Measurements from ENCODE around the gene NEK7.

The NEK7 gene

DNA sequence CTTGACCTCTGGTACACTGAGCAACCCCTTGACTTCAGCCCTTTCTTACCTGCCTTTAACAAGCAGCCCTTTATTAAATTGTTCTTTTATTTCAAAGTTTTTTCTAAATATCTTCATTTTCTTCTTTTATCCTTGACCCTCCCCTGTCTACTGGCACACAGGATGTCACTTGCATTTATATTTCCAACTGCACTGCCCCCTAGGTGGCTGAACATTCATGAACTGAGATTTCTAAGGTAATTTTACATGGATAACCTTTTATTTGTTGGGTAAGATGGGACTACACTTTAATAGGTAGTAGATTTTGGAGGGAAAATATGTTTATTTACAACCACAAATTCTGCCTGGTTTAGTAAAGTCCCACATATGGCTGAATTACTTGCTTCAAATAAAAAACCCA lies 193.7 kb downstream of the NEK7 start:
- H3K9ac ChIP-seq (ENCODE audit: low read depth in 1 of 2, low read length in 2 of 2), result no peak overlapping the region
- H3K9me3 ChIP-seq (ENCODE audit: control insufficient read depth in 1 of 2, low read length in 2 of 2), result no peaks in the 10 kb centered on the region
- H3K36me3 ChIP-seq (ENCODE audit: control insufficient read depth in 1 of 2, insufficient read depth in 2 of 2, low read length in 2 of 2), result no peaks in the 10 kb centered on the region
- no peaks in the 10 kb centered on the region for H3K4me1 ChIP-seq (ENCODE audit: control insufficient read depth in 1 of 2, insufficient read depth in 2 of 2, low read length in 2 of 2)
- H3K4me3 ChIP-seq (ENCODE audit: low read depth in 1 of 2, low read length in 2 of 2), result no peak overlapping the region
- H3K27ac ChIP-seq (ENCODE audit: low read depth, low read length), result no peak overlapping the region
- no peaks in the 10 kb centered on the region for H3K27me3 ChIP-seq (ENCODE audit: control insufficient read depth in 1 of 2, insufficient read depth in 2 of 2, low read length in 2 of 2)

DNA sequence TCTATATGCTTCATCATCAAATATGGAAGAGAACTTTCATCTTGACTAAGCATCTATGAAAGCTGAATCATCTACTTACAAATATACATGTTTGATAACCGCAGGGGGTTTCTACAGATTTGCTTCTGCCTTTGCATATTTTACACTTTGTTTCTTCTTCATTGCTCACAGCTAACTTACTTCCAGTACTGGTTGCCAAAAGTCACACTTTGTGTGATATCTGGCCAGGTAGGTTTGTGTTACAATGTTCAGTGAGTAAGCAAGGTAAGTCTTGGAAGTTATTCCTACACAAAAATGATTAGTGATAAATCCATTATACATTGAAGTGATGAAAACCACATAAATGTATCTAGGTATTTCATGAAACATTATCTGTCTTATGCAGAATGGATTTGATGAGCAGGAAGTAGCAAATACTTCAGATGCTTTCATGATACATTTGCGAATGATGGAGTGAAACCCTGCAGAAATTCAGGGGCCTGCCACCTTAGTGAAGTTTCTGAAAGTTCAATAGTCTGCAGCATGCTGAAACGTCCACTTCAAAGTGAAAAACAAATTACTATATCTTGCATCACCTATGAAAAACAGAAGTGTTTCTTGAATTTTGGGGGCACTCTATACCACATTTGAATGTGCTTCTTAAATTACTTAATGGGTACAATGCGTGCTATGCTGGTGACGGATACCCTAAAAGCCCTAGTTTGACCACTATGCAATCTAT lies 196.3 kb downstream of the NEK7 start:
- H3K4me3 ChIP-seq (ENCODE audit: low read depth in 1 of 2, low read length in 2 of 2), result no peak overlapping the region
- no peaks in the 10 kb centered on the region for H3K4me1 ChIP-seq (ENCODE audit: control insufficient read depth in 1 of 2, insufficient read depth in 2 of 2, low read length in 2 of 2)
- no peak overlapping the region for H3K27ac ChIP-seq (ENCODE audit: low read depth, low read length)
- no peaks in the 10 kb centered on the region for H3K9me3 ChIP-seq (ENCODE audit: control insufficient read depth in 1 of 2, low read length in 2 of 2)
- no peaks in the 10 kb centered on the region for H3K27me3 ChIP-seq (ENCODE audit: control insufficient read depth in 1 of 2, insufficient read depth in 2 of 2, low read length in 2 of 2)
- no peaks in the 10 kb centered on the region for H3K36me3 ChIP-seq (ENCODE audit: control insufficient read depth in 1 of 2, insufficient read depth in 2 of 2, low read length in 2 of 2)
- H3K9ac ChIP-seq (ENCODE audit: low read depth in 1 of 2, low read length in 2 of 2), result no peak overlapping the region

DNA sequence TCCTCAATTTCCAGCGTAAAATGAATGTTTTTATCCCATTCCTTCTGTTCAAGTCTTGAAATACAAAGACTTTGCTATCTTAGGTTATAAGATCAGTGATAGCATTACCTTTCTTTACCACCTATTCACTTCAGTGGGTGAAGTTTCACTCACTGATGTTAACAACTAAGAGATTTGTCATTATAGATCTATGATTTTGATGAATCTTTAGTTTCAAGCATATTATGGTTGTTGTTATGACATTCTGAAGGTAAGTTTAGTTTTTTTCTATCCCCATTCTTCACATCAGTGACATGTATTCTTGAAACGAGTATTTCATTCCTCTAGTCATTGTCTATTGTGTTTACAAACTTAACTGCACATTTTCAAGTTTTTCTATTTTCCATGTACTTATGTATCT lies 201.1 kb downstream of the NEK7 start:
- Histone ChIP-seq H3K4me1 (ENCODE audit: control insufficient read depth in 1 of 2, insufficient read depth in 2 of 2, low read length in 2 of 2) (no peaks in the 10 kb centered on the region), H3K27me3 (ENCODE audit: control insufficient read depth in 1 of 2, insufficient read depth in 2 of 2, low read length in 2 of 2) (no peaks in the 10 kb centered on the region), H3K9ac (ENCODE audit: low read depth in 1 of 2, low read length in 2 of 2) (no peak overlapping the region), H3K4me3 (ENCODE audit: low read depth in 1 of 2, low read length in 2 of 2) (no peak overlapping the region), H3K9me3 (ENCODE audit: control insufficient read depth in 1 of 2, low read length in 2 of 2) (no peaks in the 10 kb centered on the region), H3K27ac (ENCODE audit: low read depth, low read length) (no peak overlapping the region), H3K36me3 (ENCODE audit: control insufficient read depth in 1 of 2, insufficient read depth in 2 of 2, low read length in 2 of 2) (no peaks in the 10 kb centered on the region)

DNA sequence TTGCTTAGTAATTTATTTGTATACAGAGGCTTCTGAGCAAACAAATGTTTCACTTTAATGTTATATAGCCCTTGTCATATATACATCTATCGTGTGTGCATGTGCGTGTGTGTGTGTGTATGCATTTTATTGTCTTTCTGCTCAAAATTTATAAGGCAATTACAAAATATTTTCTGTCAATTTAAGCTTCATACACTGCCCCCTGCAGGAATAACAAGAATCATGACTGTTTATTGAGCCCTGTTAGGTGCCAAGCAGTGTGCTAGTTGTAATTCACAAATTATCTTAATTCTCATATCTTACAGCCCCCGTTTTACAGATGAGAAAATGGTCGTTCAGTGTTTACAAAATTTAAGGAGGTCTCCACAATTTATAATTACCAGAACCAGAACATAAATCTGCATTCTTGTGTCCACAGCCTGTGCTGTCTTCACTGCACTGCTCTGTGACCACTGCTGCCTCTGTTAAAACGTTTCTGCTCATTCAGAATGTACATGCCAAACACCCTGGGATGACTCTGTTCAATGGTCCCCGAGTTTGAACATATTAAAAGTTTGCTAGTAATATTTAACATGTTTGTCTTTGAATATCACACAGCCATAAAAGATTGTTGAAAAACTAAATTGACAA lies 202.3 kb downstream of the NEK7 start:
- H3K27ac ChIP-seq (ENCODE audit: low read depth, low read length), result no peak overlapping the region
- no peaks in the 10 kb centered on the region for H3K27me3 ChIP-seq (ENCODE audit: control insufficient read depth in 1 of 2, insufficient read depth in 2 of 2, low read length in 2 of 2)
- no peak overlapping the region for H3K9ac ChIP-seq (ENCODE audit: low read depth in 1 of 2, low read length in 2 of 2)
- H3K4me3 ChIP-seq (ENCODE audit: low read depth in 1 of 2, low read length in 2 of 2), result no peak overlapping the region
- no peaks in the 10 kb centered on the region for H3K36me3 ChIP-seq (ENCODE audit: control insufficient read depth in 1 of 2, insufficient read depth in 2 of 2, low read length in 2 of 2)
- no peaks in the 10 kb centered on the region for H3K9me3 ChIP-seq (ENCODE audit: control insufficient read depth in 1 of 2, low read length in 2 of 2)
- H3K4me1 ChIP-seq (ENCODE audit: control insufficient read depth in 1 of 2, insufficient read depth in 2 of 2, low read length in 2 of 2), result no peaks in the 10 kb centered on the region

DNA sequence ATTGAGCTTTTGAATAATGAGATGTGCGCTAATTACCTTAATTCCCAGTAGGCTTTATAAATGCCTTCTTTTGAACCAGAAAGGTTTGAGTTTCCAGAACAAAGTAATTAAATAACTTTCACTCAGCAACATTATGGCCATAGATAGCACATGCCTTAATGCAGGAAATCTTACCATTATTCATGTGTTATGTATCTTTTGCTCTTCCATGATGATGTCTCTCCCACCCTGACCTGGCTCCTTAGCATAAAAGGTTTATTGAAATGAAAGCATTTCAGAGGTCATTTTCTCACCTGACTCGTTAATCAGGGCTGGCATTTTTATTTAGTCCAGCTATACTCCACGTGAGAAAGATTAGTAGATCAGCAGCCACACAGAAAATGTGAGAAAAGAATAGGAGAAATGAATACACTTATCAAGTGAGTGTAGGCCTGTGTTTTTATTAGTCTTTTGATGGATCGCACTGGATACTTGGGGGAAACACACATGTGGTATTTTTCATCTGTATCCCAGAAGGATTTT lies 203.5 kb downstream of the NEK7 start:
- Histone ChIP-seq H3K9ac (ENCODE audit: low read depth in 1 of 2, low read length in 2 of 2) (no peak overlapping the region), H3K4me3 (ENCODE audit: low read depth in 1 of 2, low read length in 2 of 2) (no peak overlapping the region), H3K4me1 (ENCODE audit: control insufficient read depth in 1 of 2, insufficient read depth in 2 of 2, low read length in 2 of 2) (no peaks in the 10 kb centered on the region), H3K9me3 (ENCODE audit: control insufficient read depth in 1 of 2, low read length in 2 of 2) (no peaks in the 10 kb centered on the region), H3K27me3 (ENCODE audit: control insufficient read depth in 1 of 2, insufficient read depth in 2 of 2, low read length in 2 of 2) (no peaks in the 10 kb centered on the region), H3K36me3 (ENCODE audit: control insufficient read depth in 1 of 2, insufficient read depth in 2 of 2, low read length in 2 of 2) (no peaks in the 10 kb centered on the region), H3K27ac (ENCODE audit: low read depth, low read length) (no peak overlapping the region)

DNA sequence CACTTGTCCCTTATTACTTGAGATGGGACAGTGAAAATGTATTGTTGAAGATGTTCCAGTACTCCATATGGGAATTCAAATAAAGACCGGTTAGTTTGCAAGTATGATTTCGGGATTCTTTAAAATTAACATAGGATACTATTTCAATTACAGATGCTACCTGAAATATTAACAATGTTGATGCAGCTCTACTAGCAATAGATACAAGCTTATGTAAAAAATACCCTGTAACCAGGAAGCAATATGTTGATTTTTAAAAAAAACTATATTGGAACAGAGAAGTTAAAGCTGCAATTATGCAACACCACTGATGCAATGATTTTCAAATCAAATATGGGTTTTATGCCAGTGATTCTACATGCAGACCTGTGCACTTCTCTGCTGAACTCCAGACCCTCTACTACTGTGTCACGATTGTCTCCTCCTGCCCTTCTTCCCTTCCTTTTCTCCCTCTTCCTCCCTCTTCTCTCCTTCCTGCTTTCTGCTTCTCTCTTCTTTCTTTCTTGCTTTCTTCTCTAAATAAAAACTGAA lies 204.5 kb downstream of the NEK7 start:
- Histone ChIP-seq H3K4me3 (ENCODE audit: low read depth in 1 of 2, low read length in 2 of 2) (no peak overlapping the region), H3K27ac (ENCODE audit: low read depth, low read length) (no peak overlapping the region), H3K36me3 (ENCODE audit: control insufficient read depth in 1 of 2, insufficient read depth in 2 of 2, low read length in 2 of 2) (no peaks in the 10 kb centered on the region), H3K9me3 (ENCODE audit: control insufficient read depth in 1 of 2, low read length in 2 of 2) (no peaks in the 10 kb centered on the region), H3K27me3 (ENCODE audit: control insufficient read depth in 1 of 2, insufficient read depth in 2 of 2, low read length in 2 of 2) (no peaks in the 10 kb centered on the region), H3K9ac (ENCODE audit: low read depth in 1 of 2, low read length in 2 of 2) (no peak overlapping the region), H3K4me1 (ENCODE audit: control insufficient read depth in 1 of 2, insufficient read depth in 2 of 2, low read length in 2 of 2) (no peaks in the 10 kb centered on the region)

DNA sequence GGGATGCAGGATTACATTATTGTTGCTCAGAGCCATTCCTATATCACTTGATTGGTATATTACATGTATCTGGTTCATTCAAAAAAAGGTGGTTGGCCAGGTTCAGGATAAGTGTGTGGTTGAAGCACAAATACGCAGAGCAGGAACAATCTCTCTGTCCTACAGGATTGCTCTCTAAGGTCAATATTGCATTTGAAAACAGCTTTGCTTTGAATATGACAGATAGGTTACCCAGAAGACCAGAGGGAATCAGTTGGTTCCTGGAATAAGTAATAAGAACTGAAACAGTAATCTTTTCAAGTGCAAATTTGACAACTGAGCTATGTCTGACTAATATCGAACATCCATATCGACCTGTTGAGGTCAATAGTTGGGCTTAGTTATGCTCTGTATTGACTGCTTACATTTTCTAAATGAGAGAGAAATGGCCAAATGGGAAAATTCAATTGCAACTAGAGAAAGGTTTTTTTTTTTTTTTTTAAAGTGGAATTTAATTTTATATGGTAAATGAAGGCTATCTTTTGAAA lies 206.9 kb downstream of the NEK7 start:
- no peaks in the 10 kb centered on the region for H3K27me3 ChIP-seq (ENCODE audit: control insufficient read depth in 1 of 2, insufficient read depth in 2 of 2, low read length in 2 of 2)
- no peak overlapping the region for H3K9ac ChIP-seq (ENCODE audit: low read depth in 1 of 2, low read length in 2 of 2)
- no peaks in the 10 kb centered on the region for H3K4me1 ChIP-seq (ENCODE audit: control insufficient read depth in 1 of 2, insufficient read depth in 2 of 2, low read length in 2 of 2)
- H3K9me3 ChIP-seq (ENCODE audit: control insufficient read depth in 1 of 2, low read length in 2 of 2), result no peaks in the 10 kb centered on the region
- no peaks in the 10 kb centered on the region for H3K36me3 ChIP-seq (ENCODE audit: control insufficient read depth in 1 of 2, insufficient read depth in 2 of 2, low read length in 2 of 2)
- no peak overlapping the region for H3K27ac ChIP-seq (ENCODE audit: low read depth, low read length)
- no peak overlapping the region for H3K4me3 ChIP-seq (ENCODE audit: low read depth in 1 of 2, low read length in 2 of 2)

DNA sequence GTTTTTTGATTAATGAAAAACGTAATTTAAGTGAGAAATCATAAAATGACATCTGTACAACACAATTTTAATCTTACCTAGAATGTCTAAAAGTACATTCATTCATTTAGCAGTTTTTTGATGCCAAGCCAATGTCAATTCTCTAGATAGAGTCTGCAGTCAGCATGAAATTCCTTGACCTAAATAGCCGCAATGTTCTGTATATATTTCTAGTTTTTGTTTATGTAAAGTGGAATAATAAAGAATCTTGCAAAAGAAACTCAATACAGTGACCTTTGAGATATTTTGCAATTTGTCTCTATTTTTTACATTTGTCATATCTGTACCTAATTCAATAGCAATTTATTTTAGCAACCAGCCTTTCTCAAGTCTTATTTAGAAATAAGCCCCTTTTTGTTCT lies 207.7 kb downstream of the NEK7 start:
- H3K4me3 ChIP-seq (ENCODE audit: low read depth in 1 of 2, low read length in 2 of 2), result no peak overlapping the region
- no peaks in the 10 kb centered on the region for H3K27me3 ChIP-seq (ENCODE audit: control insufficient read depth in 1 of 2, insufficient read depth in 2 of 2, low read length in 2 of 2)
- H3K36me3 ChIP-seq (ENCODE audit: control insufficient read depth in 1 of 2, insufficient read depth in 2 of 2, low read length in 2 of 2), result no peaks in the 10 kb centered on the region

DNA sequence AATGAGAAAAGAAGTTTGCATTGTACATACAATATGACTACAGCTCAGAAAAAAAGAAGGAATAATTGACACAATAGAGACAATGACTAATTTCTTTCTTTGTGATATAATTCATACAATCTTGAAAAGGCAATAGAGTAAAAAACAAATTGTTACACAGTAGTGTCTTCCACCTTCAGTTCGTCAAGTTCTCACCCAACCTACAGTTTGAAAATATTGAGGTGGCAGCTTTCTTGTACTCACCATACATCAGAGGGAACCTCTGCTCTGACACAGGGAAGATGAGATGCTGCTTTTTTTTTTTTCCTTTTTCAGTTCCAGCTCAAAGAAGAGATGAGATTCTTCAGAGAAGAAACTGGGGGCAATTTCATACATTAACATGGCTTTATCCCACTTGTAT lies 210.5 kb downstream of the NEK7 start:
- no peaks in the 10 kb centered on the region for H3K4me1 ChIP-seq (ENCODE audit: control insufficient read depth in 1 of 2, insufficient read depth in 2 of 2, low read length in 2 of 2)
- no peak overlapping the region for H3K4me3 ChIP-seq (ENCODE audit: low read depth in 1 of 2, low read length in 2 of 2)
- H3K9ac ChIP-seq (ENCODE audit: low read depth in 1 of 2, low read length in 2 of 2), result no peak overlapping the region
- H3K9me3 ChIP-seq (ENCODE audit: control insufficient read depth in 1 of 2, low read length in 2 of 2), result no peaks in the 10 kb centered on the region
- no peaks in the 10 kb centered on the region for H3K36me3 ChIP-seq (ENCODE audit: control insufficient read depth in 1 of 2, insufficient read depth in 2 of 2, low read length in 2 of 2)
- H3K27me3 ChIP-seq (ENCODE audit: control insufficient read depth in 1 of 2, insufficient read depth in 2 of 2, low read length in 2 of 2), result no peaks in the 10 kb centered on the region
- no peak overlapping the region for H3K27ac ChIP-seq (ENCODE audit: low read depth, low read length)

More for the DNA sequence above, 207.7 kb downstream of the NEK7 start:
- no peaks in the 10 kb centered on the region for H3K4me1 ChIP-seq (ENCODE audit: control insufficient read depth in 1 of 2, insufficient read depth in 2 of 2, low read length in 2 of 2)
- no peak overlapping the region for H3K9ac ChIP-seq (ENCODE audit: low read depth in 1 of 2, low read length in 2 of 2)
- no peak overlapping the region for H3K27ac ChIP-seq (ENCODE audit: low read depth, low read length)
- no peaks in the 10 kb centered on the region for H3K9me3 ChIP-seq (ENCODE audit: control insufficient read depth in 1 of 2, low read length in 2 of 2)

DNA sequence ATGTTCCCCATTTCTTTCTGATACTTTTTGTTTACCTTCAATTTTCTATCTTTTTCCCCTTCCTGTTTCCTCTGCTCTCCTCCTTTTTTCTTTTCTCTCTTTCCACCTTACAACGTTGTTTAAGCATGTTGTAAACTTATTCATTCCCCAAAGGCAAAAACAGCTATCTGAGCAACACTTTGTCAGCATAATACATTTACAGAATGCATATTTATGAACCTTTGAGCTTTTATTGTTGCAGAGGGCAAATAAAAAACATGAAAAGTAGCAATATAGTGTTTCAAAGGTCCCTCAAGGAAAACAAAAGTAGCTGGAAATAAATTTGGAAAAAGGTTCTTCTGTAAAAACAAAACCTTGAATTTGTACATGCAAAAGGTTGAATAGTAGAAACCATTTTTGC lies 214.2 kb downstream of the NEK7 start:
- no peaks in the 10 kb centered on the region for H3K4me1 ChIP-seq (ENCODE audit: control insufficient read depth in 1 of 2, insufficient read depth in 2 of 2, low read length in 2 of 2)
- H3K27me3 ChIP-seq (ENCODE audit: control insufficient read depth in 1 of 2, insufficient read depth in 2 of 2, low read length in 2 of 2), result no peaks in the 10 kb centered on the region
- H3K9me3 ChIP-seq (ENCODE audit: control insufficient read depth in 1 of 2, low read length in 2 of 2), result peaks cover 0 to 4% of the 10 kb centered on the region in 2 donors
- no peak overlapping the region for H3K9ac ChIP-seq (ENCODE audit: low read depth in 1 of 2, low read length in 2 of 2)
- no peaks in the 10 kb centered on the region for H3K36me3 ChIP-seq (ENCODE audit: control insufficient read depth in 1 of 2, insufficient read depth in 2 of 2, low read length in 2 of 2)
- H3K4me3 ChIP-seq (ENCODE audit: low read depth in 1 of 2, low read length in 2 of 2), result no peak overlapping the region
- no peak overlapping the region for H3K27ac ChIP-seq (ENCODE audit: low read depth, low read length)

Data from duodenal mucosa (tissue), 2 donors.